Measurements from ENCODE around the gene GJB2. TPM values are rescaled to one million over a fixed set of nuclear protein-coding genes. Genes with fewer than 3 reads are reported as not detected.
A peak's percentile ranks its signal among the peaks of the same experiment; 100 is the strongest.

The GJB2 gene
- polyA plus RNA-seq, 1 donor (not counting 4 experiments of a cell fraction or from before 2014, with no cell fraction given), result 374 TPM

GRCh38 chr13:20219577-20219976 lies 26.8 kb upstream of the GJB2 start:
- no peaks in the 10 kb centered on the region for H3K36me3 ChIP-seq (ENCODE audit: control insufficient read depth in 2 of 2, extremely low read depth in 1 of 2, insufficient read depth in 2 of 2, low read length in 2 of 2)
- no peaks in the 10 kb centered on the region for H4K20me1 ChIP-seq (ENCODE audit: control insufficient read depth, extremely low read depth, insufficient read depth, low read length)
- H3K9me3 ChIP-seq (ENCODE audit: control insufficient read depth, low read depth, low read length), result no peaks in the 10 kb centered on the region
- H3K4me2 ChIP-seq (ENCODE audit: control insufficient read depth, extremely low read depth, insufficient read depth, low read depth, low read length), result no peak overlapping the region
- H3K9me1 ChIP-seq (ENCODE audit: control insufficient read depth, extremely low read depth, insufficient read depth, low read length), result no peaks in the 10 kb centered on the region
- no peaks in the 10 kb centered on the region for H3K4me1 ChIP-seq (ENCODE audit: control insufficient read depth, extremely low read depth, insufficient read depth, low read length)
- H3K79me2 ChIP-seq (ENCODE audit: control insufficient read depth, insufficient read depth, low read length), result no peaks in the 10 kb centered on the region
- DNase-seq (ENCODE audit: low read depth, low spot score) (no peak), FAIRE-seq (no peak)
- H3K9ac ChIP-seq (ENCODE audit: control insufficient read depth, extremely low read depth, insufficient read depth, low read length), result no peak overlapping the region
- TF ChIP-seq CTCF (optimal IDR thresholded peaks at IDR 0.05 in 1 of 3, IDR thresholded peaks at IDR 0.05 in 1 of 3, conservative IDR thresholded peaks at IDR 0.05 in 1 of 3; ENCODE audit: extremely low read depth in 1 of 3, insufficient read depth in 2 of 3, low read length in 3 of 3) (no peak), EZH2 (IDR thresholded peaks at IDR 0.05; ENCODE audit: low read length) (no peak)
- H2AFZ ChIP-seq (ENCODE audit: control insufficient read depth, low read length), result peak overlapping the region; percentile 14
- no peak overlapping the region for H3K27ac ChIP-seq (ENCODE audit: control insufficient read depth, insufficient read depth, low read length)
- no peak overlapping the region for H3K4me3 ChIP-seq (ENCODE audit: control insufficient read depth in 2 of 3, extremely low read depth in 1 of 3, insufficient read depth in 2 of 3, low read depth in 1 of 3, low read length in 3 of 3)
- dilution Hi-C loops (cut with MboI; ENCODE audit: extremely low pct_ligation_motif_present, low sequenced_read_pairs), result no loop called here
- no peaks in the 10 kb centered on the region for H3K27me3 ChIP-seq (ENCODE audit: control insufficient read depth, extremely low read depth, insufficient read depth, low read length)

GRCh38 chr13:20217168-20217567 lies 24.4 kb upstream of the GJB2 start:
- dilution Hi-C loops (cut with MboI; ENCODE audit: extremely low pct_ligation_motif_present, low sequenced_read_pairs), result no loop called here
- Histone ChIP-seq H3K9me3 (ENCODE audit: control insufficient read depth, low read depth, low read length) (no peaks in the 10 kb centered on the region), H3K4me2 (ENCODE audit: control insufficient read depth, extremely low read depth, insufficient read depth, low read depth, low read length) (no peak overlapping the region), H3K9me1 (ENCODE audit: control insufficient read depth, extremely low read depth, insufficient read depth, low read length) (no peaks in the 10 kb centered on the region), H3K27me3 (ENCODE audit: control insufficient read depth, extremely low read depth, insufficient read depth, low read length) (no peaks in the 10 kb centered on the region), H3K4me1 (ENCODE audit: control insufficient read depth, extremely low read depth, insufficient read depth, low read length) (no peaks in the 10 kb centered on the region), H2AFZ (ENCODE audit: control insufficient read depth, low read length) (no peak overlapping the region), H3K4me3 (ENCODE audit: control insufficient read depth in 2 of 3, extremely low read depth in 1 of 3, insufficient read depth in 2 of 3, low read depth in 1 of 3, low read length in 3 of 3) (no peak overlapping the region), H3K9ac (ENCODE audit: control insufficient read depth, extremely low read depth, insufficient read depth, low read length) (no peak overlapping the region), H3K27ac (ENCODE audit: control insufficient read depth, insufficient read depth, low read length) (no peak overlapping the region), H3K79me2 (ENCODE audit: control insufficient read depth, insufficient read depth, low read length) (no peaks in the 10 kb centered on the region), H4K20me1 (ENCODE audit: control insufficient read depth, extremely low read depth, insufficient read depth, low read length) (no peaks in the 10 kb centered on the region), H3K36me3 (ENCODE audit: control insufficient read depth in 2 of 2, extremely low read depth in 1 of 2, insufficient read depth in 2 of 2, low read length in 2 of 2) (no peaks in the 10 kb centered on the region)
- TF ChIP-seq CTCF (optimal IDR thresholded peaks at IDR 0.05 in 1 of 3, IDR thresholded peaks at IDR 0.05 in 1 of 3, conservative IDR thresholded peaks at IDR 0.05 in 1 of 3; ENCODE audit: extremely low read depth in 1 of 3, insufficient read depth in 2 of 3, low read length in 3 of 3) (no peak), EZH2 (IDR thresholded peaks at IDR 0.05; ENCODE audit: low read length) (no peak)
- DNase-seq (ENCODE audit: low read depth, low spot score), result no peak
- no peak for FAIRE-seq
